Esophagus squamous epithelium (tissue), 5 donors: ENCODE data around the gene PWP1. TPM values are rescaled to one million over a fixed set of nuclear protein-coding genes. Genes with fewer than 3 reads are reported as not detected.

Source experiments
- DNase-seq: peaks from one replicate; lab custom pipeline; 2025; lab: John Stamatoyannopoulos, UW
- H3K27ac ChIP-seq, 4 donors: fragments of 200-600 bp; sonication (generic); one replicate each; pipeline ENCODE4 v1.5.1; 2016 to 2019; ENCODE audit warnings: mild to moderate bottlenecking in 1 of 4
- H3K27me3 ChIP-seq, 4 donors: fragments of 200-600 bp; sonication (generic); 1 replicate in 3 of 4; 2 replicates in 1 of 4; pipeline versions ENCODE4 v1.5.1 to v1.6.0; 2017 to 2021; ENCODE audit warnings: antibody characterized with exemption in 1 of 4
- H3K36me3 ChIP-seq, 3 donors: fragments of 200-600 bp; sonication (generic); one replicate each; pipeline ENCODE4 v1.5.1; 2016 to 2019
- H3K4me1 ChIP-seq, 3 donors: fragments of 200-600 bp; sonication (generic); one replicate each; pipeline ENCODE4 v1.5.1; 2017 to 2019
- H3K4me3 ChIP-seq, 4 donors: fragments of 200-600 bp; sonication (generic); 1 replicate in 3 of 4; 2 replicates in 1 of 4; pipeline ENCODE4 v1.5.1; 2016 to 2019; ENCODE audit warnings: mild to moderate bottlenecking in 2 of 4, moderate library complexity in 1 of 4
- H3K9me3 ChIP-seq, 3 donors: fragments of 200-600 bp; sonication (generic); one replicate each; pipeline ENCODE4 v1.5.1; 2016 to 2019
- CTCF ChIP-seq, 6 experiments: fragments of 450-650 bp in 4 of 6; fragments of 200-600 bp in 2 of 6; sonication (generic) in 2 of 6; IDR thresholded peaks; one replicate each; pipeline ENCODE4 v1.5.1; 2016 to 2019; ENCODE audit warnings: antibody characterized with exemption in 6 of 6, mild to moderate bottlenecking in 4 of 6, moderate library complexity in 4 of 6
- POLR2A ChIP-seq, 4 donors: fragments of 450-650 bp; IDR thresholded peaks; one replicate each; pipeline ENCODE4 v1.6.1; 2017; ENCODE audit warnings: antibody characterized with exemption in 4 of 4, mild to moderate bottlenecking in 4 of 4, moderate library complexity in 3 of 4
- WGBS, 2 donors: methylation state at CpG; one replicate each; pipeline ENCODE4 v1.1.5; 2018; 5-methylcytosine and 5-hydroxymethylcytosine counted together
- intact Hi-C: fragments of 100-400 bp; cut with DNase I; formaldehyde crosslinking; loops from one replicate; pipeline ENCODE4 v1.15.0; 2022
- total RNA-seq, 4 donors: library from RNA; depleted of rRNA; stranded (reverse); fragments of >200 nt; gene quantifications; one replicate each; pipeline ENCODE4 v1.1.0, GENCODE V29; 2016
- donor health status: DM: yes; HTN: yes; CAD: no.

The PWP1 gene
- total RNA-seq, 4 donors from 2014 or later = 36.9 to 91.0 (median 48.7) TPM

DNA sequence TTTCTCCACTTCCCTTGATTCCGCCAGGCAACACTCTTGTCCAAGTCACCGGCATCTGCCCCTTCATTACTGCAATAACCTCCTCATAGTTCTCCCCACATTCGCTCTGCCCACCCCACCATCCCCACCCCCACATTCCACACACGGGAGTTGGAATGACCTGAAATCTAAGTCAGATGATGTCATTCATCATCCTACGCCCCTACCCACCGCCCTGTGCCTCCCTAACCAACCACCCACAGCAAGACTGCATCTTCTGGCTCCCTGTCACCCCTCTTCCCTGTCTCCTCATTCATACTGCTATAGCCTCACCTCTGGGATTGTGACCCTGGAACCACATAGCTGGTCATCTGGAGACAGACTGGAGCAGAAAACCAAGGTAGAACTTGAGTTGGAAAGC is 7.9 kb upstream of the PWP1 start:
- Histone ChIP-seq H3K27ac (no peak overlapping the region), H3K4me3 (no peak overlapping the region), H3K36me3 (no peaks in the 10 kb centered on the region), H3K27me3 (peaks cover 0 to 40% (median 0%) of the 10 kb centered on the region in 4 donors), H3K4me1 (no peaks in the 10 kb centered on the region), H3K9me3 (no peaks in the 10 kb centered on the region)
- intact Hi-C loops = loop anchor here (5.0 kb wide), 1 partner anchor 210 kb away; no protein-coding TSS in a partner anchor
- TF ChIP-seq POLR2A (IDR thresholded peaks at IDR 0.05) (no peak), CTCF (IDR thresholded peaks at IDR 0.05) (no peak)
- DNase-seq = no peak
- WGBS, 2 donors = 60 to 64% methylated on average over 5 to 6 of the region's 6 CpGs

- Histone ChIP-seq H3K27ac (no peak overlapping the region), H3K9me3 (no peaks in the 10 kb centered on the region), H3K4me3 (no peak overlapping the region), H3K27me3 (peaks cover 0 to 40% (median 0%) of the 10 kb centered on the region in 4 donors), H3K4me1 (peaks cover 0 to under 1% (median 0%) of the 10 kb centered on the region in 3 donors), H3K36me3 (no peaks in the 10 kb centered on the region)
- 52 to 64% methylated on average over 6 of the region's 6 CpGs for WGBS, 2 donors
- intact Hi-C loops = loop anchor here (5.0 kb wide), 1 partner anchor 208 kb away; no protein-coding TSS in a partner anchor
- no peak for TF ChIP-seq CTCF (IDR thresholded peaks at IDR 0.05)
- TF ChIP-seq POLR2A (IDR thresholded peaks at IDR 0.05) = no peak
- no peak for DNase-seq
Measured at GRCh38 chr12:107679336-107679735, 6.3 kb upstream of the PWP1 start.

GRCh38 chr12:107681455-107681835 is 4.2 kb upstream of the PWP1 start:
- Histone ChIP-seq H3K4me3 (no peak overlapping the region), H3K27me3 (peaks cover 0 to 33% (median 0%) of the 10 kb centered on the region in 4 donors), H3K4me1 (peaks cover 7 to 15% (median 8%) of the 10 kb centered on the region in 3 donors), H3K36me3 (no peaks in the 10 kb centered on the region), H3K9me3 (no peaks in the 10 kb centered on the region), H3K27ac (no peak overlapping the region)
- 68 to 74% methylated on average over 3 to 5 of the region's 5 CpGs for WGBS, 2 donors
- intact Hi-C loops = loop anchor here (10.0 kb wide), 1 partner anchor 73 kb away; no protein-coding TSS in a partner anchor
- TF ChIP-seq POLR2A (IDR thresholded peaks at IDR 0.05) (no peak), CTCF (IDR thresholded peaks at IDR 0.05) (no peak)
- DNase-seq = no peak

DNA sequence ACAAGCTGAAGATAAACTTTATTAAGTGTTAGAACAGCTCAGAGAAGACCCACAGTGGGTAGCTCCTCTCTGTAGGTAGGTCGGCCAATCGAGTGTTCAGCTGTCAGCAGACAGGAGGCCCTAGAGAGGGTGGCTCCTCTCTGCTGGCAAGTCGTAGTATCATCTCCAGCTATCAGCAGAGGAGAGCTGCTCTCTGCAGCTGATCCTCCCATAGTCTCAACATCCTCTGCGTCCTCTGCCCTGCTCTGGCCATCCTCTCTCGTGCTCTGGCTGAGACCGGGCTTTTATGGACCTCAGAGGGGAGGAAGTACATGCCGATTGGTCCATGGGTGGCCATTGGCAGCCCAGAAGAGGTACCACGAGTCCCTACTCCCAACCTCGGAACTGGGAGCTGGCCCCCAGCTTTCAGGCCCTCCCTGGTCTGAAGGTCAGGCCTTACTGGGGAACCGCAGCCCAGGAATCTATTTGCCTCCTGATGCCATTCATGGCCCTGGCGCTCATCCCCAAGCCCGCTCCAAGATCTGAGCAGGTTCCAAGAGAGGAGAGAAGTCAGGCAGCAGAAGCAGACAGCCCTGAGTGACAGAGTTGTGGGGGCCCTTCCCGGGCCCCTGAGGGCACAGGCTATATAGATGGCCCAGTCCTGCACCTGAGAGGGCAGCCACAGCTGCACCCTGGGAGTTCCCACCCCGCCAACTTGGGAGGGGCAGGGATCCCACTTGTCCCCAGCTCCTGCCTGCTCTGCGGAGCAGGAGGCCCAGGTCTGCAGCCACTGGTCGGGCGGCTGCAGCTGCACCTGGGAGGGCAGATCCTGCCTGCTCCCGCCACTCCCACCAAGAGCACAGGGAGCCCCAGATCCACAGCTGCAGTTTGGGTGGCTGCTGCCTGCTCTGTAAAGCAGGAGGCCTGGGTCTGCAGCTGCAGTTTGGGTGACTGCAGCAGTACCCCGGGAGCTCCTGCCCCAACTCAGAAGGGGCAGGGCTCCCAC is 3.5 kb upstream of the PWP1 start:
- H3K9me3 ChIP-seq = no peaks in the 10 kb centered on the region
- WGBS, 2 donors = 55 to 59% methylated on average over 2 to 7 of the region's 19 CpGs
- H3K27ac ChIP-seq = no peak overlapping the region
- DNase-seq = no peak
- peaks cover 10 to 22% (median 13%) of the 10 kb centered on the region in 3 donors for H3K4me1 ChIP-seq
- H3K36me3 ChIP-seq = no peaks in the 10 kb centered on the region
- intact Hi-C loops = loop anchor here (10.0 kb wide), 1 partner anchor 73 kb away; no protein-coding TSS in a partner anchor
- H3K4me3 ChIP-seq = no peak overlapping the region
- H3K27me3 ChIP-seq = peaks cover 0 to 26% (median 0%) of the 10 kb centered on the region in 4 donors
- no peak for TF ChIP-seq CTCF (IDR thresholded peaks at IDR 0.05)
- TF ChIP-seq POLR2A (IDR thresholded peaks at IDR 0.05) = no peak
